GM19455 (cell line): ENCODE results near the gene CFAP61.
"Not testable (repeated sequence)": the region's sequence is repeated elsewhere in the genome, so short reads cannot be mapped to it uniquely, and the experiment has no call there.

Source experiments
- ATAC-seq: cut with Tn5 transposase; IDR thresholded peaks from one replicate; pipeline ENCODE4 v1.9.1; 2021; ENCODE audit not compliant: unreplicated experiment

Gene CFAP61

GRCh38 chr20:20092827-20093226 lies 40.5 kb downstream of the CFAP61 start:
- ATAC-seq = no peak

- no peak for ATAC-seq
Measured at GRCh38 chr20:20094410-20094809, 42.1 kb downstream of the CFAP61 start.

DNA sequence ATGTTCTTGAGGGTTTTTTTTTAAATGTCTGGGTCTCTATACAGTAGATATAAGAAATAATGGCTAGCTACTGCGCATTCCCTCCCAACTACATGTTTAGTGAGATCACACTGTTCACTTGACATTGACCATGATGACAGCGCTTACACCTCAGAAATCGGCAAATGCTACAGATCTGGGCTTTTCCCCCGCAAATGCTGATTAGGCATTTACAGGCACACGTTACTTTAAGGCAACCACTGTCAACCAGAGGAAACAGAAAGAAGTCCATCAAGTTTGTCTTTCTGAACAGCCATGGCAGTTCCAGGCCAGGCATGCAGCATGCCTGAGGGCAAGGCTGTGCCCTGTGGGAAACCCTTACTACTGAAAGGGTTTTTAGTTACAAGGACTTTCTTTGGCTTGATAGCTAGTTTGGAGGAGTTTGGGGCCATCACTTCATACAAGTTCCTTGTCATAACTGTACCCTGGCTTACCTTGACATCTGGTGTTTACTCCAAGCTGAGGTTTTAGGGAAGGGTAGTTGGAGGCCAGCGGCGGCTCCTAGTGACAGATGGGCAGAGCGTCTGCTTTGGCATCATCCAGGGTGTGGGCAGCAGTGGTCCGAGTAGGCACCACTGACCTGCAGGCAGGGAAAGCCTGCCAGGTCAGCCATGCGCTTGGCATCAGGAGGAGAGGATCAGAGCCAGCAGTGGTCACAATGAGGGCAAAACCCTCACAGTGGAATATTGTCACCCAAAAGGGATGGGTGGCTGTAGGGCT lies 43.0 kb downstream of the CFAP61 start:
- no peak for ATAC-seq

DNA sequence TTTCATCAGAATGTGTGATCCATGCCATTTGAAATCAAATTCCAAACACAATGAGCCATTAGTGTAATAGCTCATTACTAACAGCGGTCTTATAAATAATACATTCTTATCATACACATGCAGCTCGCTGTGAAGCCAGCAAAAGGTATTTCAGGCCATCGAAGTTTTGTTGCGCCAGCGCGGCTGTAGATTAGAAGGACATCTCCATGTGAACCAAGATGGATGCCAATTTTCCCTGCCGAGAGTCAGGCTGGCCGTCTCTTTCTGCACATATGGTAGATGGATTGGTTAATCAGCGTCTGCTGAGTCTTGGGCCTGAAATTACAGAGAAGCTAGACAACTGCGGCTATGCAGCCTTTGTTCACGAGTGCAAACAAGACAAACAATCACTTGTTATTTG lies 44.1 kb downstream of the CFAP61 start:
- ATAC-seq = no peak

DNA sequence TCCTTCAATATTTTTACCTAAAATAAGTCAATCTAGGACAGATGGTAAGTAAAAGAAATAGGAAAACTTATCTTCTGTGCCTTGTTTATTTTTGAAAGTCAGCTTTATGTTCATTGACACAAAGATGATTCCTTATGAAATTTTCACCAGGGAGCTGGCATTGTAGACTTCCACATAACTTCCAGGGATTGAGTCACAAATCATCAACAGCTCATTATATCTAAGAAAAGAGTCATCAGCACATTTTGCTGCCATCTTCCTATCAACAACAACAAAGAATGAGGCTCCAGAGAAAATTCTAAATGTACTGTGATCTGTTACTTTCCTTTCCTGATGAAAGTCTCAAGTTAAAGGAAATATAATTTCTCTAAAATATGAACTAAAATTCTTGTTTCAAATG lies 48.5 kb downstream of the CFAP61 start:
- ATAC-seq = no peak

- ATAC-seq = no peak
Measured at GRCh38 chr20:20102163-20102562, 49.8 kb downstream of the CFAP61 start.

DNA sequence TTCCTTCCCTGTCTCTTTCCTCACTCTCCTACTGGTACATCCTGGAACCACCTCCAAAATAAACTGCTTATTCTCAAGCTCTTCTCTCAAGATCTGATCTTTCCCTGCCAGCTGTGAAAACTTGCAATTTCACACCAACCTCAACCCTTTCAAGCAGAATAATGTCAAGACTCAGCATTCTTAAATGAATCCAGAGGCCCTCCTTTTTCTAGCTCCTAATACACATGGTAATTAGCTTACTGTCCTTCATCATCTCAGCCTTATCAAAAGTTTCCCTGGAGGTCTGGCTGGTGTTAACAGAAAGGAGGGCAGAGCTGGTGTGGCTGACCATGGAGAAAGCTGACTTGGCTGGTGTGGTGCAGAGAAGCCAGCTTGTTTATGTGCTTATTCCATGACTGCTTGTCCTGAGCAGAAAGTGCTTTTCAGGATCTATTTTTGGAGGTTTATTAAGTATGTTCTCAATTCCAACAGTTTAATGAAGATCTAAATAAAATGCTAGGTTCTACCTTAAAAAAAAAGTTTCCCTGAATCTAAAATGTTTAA lies 50.5 kb downstream of the CFAP61 start:
- no peak for ATAC-seq

GRCh38 chr20:20103486-20103885 lies 51.2 kb downstream of the CFAP61 start:
- no peak for ATAC-seq

- ATAC-seq = not testable (repeated sequence)
Measured at GRCh38 chr20:20123187-20123586, 70.9 kb downstream of the CFAP61 start.

DNA sequence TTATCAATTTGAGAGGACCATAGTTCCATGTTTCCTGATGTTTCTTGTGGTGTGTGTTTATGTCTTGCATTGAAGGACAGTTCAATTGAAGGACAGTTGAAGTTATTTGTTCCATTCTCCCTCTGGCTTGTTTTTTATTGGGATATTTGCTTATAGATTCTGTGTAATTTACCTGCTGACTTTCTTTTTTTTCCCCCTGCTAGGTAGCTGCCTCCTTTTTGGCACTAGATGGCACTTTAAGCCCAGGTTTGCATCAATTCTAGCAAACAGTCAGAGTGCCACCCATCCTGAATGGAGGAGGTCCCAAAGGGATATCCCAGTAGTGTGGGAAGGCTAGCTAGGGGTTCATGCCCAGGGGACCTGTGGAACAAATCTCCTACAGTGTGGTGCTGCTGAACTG lies 78.1 kb downstream of the CFAP61 start:
- ATAC-seq = no peak

DNA sequence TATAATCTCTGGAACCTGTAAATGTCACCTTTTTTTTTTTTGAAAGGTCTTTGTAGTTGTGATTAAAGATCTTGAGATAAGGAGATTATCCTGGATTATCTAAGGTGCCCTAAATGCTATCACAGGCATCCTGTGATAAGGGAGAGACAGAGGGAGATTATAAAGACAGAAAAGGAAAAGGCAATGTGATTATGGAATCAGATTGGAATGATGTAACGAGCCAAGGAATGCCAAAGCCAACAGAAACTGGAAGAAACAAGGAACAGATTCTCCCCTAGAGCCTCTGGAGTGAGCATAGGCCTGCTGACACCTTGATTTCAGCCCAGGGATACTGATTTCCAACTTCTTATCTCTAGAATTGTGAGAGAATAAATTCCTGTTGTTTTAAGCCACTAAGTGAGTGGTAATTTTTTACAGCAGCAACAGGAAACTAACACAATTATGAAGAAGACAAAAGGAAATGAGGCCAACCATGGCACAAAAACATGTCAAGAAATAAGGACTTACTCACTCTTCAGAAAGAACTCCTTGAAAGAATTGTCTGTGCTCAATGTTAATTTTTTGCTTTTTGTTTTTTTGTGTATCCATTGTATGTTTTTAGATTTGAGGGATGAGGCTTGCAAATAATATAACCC lies 82.7 kb downstream of the CFAP61 start:
- no peak for ATAC-seq

DNA sequence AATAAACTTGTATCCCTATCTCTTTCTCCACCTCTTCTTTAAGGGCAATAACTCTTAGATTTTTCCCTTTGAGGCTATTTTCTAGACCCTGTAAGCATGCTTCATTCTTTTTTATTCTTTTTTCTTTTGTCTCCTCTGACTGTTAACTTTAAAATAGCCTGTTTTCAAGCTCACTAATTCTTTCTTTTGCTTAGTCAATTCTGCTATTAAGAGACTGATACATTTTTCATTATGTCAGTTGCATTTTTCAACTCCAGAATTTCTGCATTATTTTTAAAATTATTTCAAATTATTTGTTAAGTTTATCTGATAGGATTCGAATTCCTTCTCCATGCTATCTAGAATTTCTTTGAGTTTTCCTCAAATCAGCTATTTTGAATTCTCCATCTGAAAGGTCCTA lies 84.0 kb downstream of the CFAP61 start:
- ATAC-seq = no peak

DNA sequence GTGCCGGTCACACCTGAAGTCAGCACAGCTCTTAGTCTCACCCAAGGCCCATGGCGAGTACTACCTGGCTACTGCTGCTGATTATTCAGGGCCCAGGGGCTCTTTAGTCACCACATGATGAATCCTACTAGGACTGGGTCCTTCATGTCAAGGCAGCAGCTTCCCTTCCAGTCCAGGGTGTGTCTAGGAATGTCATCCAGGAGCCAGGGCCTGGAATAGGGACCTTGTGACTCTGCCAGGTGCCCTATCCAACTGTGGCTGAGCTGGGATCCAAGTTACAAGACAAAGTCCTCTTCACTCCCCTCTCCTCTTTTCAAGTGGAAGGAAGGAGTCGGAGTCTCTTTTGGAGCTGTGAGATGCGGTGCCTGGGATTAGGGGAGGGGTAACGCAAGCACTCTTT lies 85.5 kb downstream of the CFAP61 start:
- no peak for ATAC-seq

DNA sequence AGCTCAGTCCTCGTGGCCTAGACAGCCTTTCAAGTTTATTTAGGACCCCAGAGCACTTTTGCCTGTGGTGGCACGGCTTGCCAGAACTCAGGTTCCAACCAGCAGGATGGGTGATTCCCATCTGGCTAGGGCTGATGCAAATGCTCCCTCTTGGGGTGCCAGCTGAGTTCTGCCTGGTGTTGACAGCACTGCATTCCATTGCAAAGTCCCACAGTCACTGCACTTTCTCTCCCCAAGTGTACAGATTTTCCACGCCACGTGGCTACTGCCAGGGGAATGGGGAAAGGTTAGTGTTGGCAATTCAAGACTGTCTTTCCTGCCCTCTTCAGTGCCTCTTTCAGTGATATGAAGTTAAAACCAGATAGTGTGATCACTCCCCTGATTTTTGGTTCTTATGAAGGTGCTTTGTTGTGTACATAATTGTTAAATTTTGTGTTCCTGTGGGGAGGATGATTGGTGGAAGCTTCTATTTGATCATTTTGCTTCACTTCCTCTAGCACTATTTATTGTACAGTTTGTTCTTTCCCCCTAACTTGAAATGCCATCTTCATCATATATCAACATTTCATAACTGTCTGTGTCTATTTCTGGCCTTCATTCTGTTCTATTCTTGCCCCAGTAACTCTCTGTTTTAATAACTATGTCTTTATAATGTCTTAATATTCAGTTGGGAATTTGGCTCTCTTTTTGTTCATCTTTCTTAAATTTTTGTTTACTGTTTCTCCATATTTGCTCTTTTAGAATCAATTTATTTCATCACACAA lies 86.2 kb downstream of the CFAP61 start:
- no peak for ATAC-seq

DNA sequence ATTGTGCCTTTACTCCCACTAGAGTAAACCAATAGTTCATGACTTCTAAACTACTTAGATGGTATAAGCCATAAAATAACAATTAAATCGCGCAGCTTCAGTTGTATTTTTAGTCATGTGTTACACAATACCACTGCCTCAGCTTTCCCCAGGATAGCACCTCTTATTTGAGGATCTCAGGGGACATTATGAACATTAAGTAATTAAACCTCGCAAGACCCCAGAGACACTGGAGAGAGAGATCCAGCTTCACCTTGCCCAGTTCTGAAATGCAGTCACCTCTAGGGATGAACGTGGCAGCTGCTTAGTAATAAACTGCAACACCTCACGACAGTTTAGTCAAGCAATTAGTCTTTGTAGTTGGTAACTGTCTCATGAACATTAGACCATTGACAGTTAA lies 87.1 kb downstream of the CFAP61 start:
- ATAC-seq = no peak

DNA sequence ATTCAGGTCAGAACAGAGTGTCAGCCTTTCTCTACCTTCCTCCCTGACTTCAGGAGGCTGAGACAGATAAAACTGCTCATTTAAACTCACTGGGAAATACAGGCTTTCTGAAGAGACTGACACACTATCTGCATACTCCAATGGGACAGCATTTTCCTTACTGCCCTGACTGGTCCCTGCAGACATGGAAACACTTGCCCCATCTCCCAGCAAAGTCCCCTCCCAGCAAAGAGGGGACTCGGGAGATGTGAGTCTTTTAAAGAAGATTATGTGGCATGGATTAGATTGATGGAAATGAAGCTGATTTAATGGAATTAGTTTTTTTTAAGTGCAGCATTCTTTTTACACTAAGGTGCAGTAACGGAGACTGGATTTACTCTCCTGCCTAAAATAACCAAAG lies 90.8 kb downstream of the CFAP61 start:
- ATAC-seq = no peak

DNA sequence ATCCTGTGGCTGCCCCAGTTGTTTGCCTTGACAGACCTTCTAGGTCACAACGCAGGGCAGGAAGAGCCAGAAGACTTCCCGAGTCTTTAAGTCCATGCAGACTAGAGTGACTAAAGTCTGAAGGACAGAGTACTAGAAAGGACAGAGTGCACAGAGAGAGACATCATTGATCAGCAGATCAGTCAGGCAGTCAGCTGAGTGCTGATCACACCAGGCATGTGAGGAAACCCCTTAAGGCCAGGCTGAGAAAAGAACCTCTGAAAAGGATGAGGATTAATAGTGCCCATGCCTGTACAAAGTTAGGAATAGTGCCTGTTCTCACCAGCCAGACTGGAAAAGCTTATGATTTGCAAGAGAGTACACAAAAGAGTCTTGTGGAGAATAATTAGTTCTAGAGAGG lies 91.3 kb downstream of the CFAP61 start:
- ATAC-seq = no peak

DNA sequence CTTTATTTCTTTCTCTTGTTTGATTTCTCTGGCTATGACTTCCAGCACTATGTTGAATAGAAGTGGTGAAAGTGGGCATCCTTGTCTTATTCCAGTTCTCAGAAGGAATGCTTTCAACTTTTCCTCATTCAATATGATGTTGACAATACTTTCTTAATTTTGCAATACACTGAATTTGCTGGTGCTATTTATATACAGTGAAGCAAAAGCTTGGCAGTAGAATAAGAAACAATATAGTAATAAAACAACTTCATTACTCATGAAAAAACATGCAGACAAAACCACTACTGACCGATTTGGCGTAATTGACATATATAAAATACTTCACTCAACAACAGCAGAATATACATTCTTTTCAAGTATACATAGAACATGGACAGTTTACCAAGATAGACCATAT lies 96.4 kb downstream of the CFAP61 start:
- ATAC-seq = no peak

GRCh38 chr20:20150241-20150640 lies 97.9 kb downstream of the CFAP61 start:
- ATAC-seq = no peak

DNA sequence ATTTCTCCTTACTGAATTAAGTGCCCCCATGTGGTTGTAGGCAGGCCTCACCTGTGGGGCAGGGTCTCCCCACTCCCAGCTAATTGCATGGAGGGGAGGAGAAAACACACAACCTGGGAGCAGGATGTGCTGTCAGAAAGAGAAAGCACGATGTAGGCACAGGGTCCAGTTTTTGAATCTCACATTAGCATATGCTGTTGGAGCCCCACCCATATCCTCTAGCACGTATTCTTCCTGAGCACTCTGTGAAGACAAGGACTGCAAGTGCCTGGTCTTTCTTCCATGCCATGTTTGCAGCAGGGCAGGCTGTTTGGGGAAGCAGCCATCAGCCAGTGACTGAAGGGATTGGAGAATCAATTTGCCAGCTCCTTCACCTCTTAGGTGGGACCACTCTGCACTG lies 108.2 kb downstream of the CFAP61 start:
- no peak for ATAC-seq

GRCh38 chr20:20161611-20162010 lies 109.3 kb downstream of the CFAP61 start:
- no peak for ATAC-seq

DNA sequence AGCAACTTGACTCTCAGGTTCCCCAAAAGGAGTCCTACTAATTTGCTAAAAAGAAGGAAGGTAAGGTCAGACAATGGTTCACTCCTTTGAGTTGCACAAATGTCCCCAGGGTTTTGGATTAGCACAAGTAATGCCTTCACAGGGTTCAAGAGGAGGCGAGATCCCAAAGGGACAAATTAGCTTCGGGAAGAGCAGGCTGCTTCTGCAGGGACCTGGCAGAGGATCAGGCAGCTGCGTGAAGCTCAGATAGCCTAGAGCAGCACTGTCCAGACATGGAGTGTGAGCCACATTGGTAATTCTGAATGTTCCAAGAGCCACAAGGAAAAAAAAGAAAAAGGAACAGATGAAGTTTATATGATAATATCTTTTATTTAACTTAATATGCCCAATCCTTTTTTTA lies 115.4 kb downstream of the CFAP61 start:
- ATAC-seq = no peak
